B cell (primary cell): Measurements from ENCODE around the gene TNRC6A. TPM values are rescaled to one million over a fixed set of nuclear protein-coding genes. Genes with fewer than 3 reads are reported as not detected.

Source experiments
- ATAC-seq: fragments of 200-7000 bp; cut with Tn5 transposase; one replicate; pipeline ENCODE4 v1.10.0; 2021; ENCODE audit warnings: low read depth, mild to moderate bottlenecking, moderate number of reproducible peaks, moderate library complexity
- CTCF ChIA-PET: fragments of 350-600 bp; sonication (Branson Sonifier 250); formaldehyde crosslinking; loops from one replicate; lab custom pipeline; 2021; ENCODE audit warnings: antibody characterized with exemption, inconsistent platforms; lab: Charles Lee
- POLR2A ChIA-PET: fragments of 350-600 bp; sonication (Branson Sonifier 250); formaldehyde crosslinking; loops from one replicate; lab custom pipeline; 2021; ENCODE audit warnings: antibody characterized with exemption; lab: Charles Lee
- DNase-seq: peaks from one replicate; pipeline ENCODE4 v3.0.0; 2013
- H2AFZ ChIP-seq: 2 replicates; pipeline ENCODE4 v1.6.1; 2012; ENCODE audit warnings: mild to moderate bottlenecking, low read depth, low read length; ENCODE audit not compliant: insufficient read depth, poor library complexity, severe bottlenecking
- H3K27ac ChIP-seq, 2 donors: 1 replicate in 1 of 2; 2 replicates in 1 of 2; pipeline ENCODE4 v1.5.1; 2012 to 2013; ENCODE audit warnings: low read length in 2 of 2, mild to moderate bottlenecking in 2 of 2, moderate library complexity in 1 of 2
- H3K27me3 ChIP-seq, 4 experiments: fragments of 200-600 bp in 1 of 4; sonication (generic) in 1 of 4; replicated peaks in 1 of 4; 1 replicate in 2 of 4; 2 replicates in 2 of 4; pipeline versions ENCODE4 v1.6.1 to v1.7.0; 2013 to 2016; ENCODE audit warnings: low read length in 3 of 4, mild to moderate bottlenecking in 2 of 4, mixed read lengths in 1 of 4, moderate library complexity in 1 of 4; ENCODE audit not compliant: insufficient read depth in 4 of 4, control insufficient read depth in 3 of 4; ENCODE audit errors: control extremely low read depth in 1 of 4
- H3K36me3 ChIP-seq, 2 experiments: replicated peaks in 1 of 2; 1 replicate in 1 of 2; 2 replicates in 1 of 2; pipeline versions ENCODE4 v1.6.1 to v1.7.1; 2013; ENCODE audit warnings: low read length in 1 of 2; ENCODE audit not compliant: insufficient read depth in 2 of 2, control insufficient read depth in 1 of 2; ENCODE audit errors: control extremely low read depth in 1 of 2, extremely low read depth in 1 of 2
- H3K4me1 ChIP-seq, 2 donors: fragments of 200-600 bp in 1 of 2; sonication (generic) in 1 of 2; 1 replicate in 1 of 2; 2 replicates in 1 of 2; pipeline versions ENCODE4 v1.5.1 to v1.6.1; 2013 to 2017; ENCODE audit warnings: low read length in 2 of 2; ENCODE audit not compliant: control insufficient read depth in 2 of 2, insufficient read depth in 2 of 2
- H3K4me2 ChIP-seq: replicated peaks from 2 replicates; pipeline ENCODE3; 2012; ENCODE audit warnings: mild to moderate bottlenecking, low read depth, low read length; ENCODE audit not compliant: poor library complexity, severe bottlenecking
- H3K4me3 ChIP-seq, 5 experiments: fragments of 200-600 bp in 1 of 5; sonication (generic) in 1 of 5; 1 replicate in 3 of 5; 2 replicates in 2 of 5; pipeline versions ENCODE4 v1.5.1 to v1.7.0; 2011 to 2016; ENCODE audit warnings: low read length in 4 of 5, mild to moderate bottlenecking in 4 of 5, low read depth in 2 of 5, control low read depth in 1 of 5, moderate library complexity in 1 of 5; ENCODE audit not compliant: insufficient read depth in 1 of 5; ENCODE audit errors: control extremely low read depth in 1 of 5, extremely low read depth in 1 of 5
- H3K79me2 ChIP-seq: fragments of 200-600 bp; sonication (generic); one replicate; pipeline ENCODE4 v1.6.0; 2016; ENCODE audit warnings: low read length; ENCODE audit not compliant: control insufficient read depth, insufficient read depth
- H3K9ac ChIP-seq: fragments of 200-600 bp; sonication (generic); 2 replicates; pipeline ENCODE4 v1.6.1; 2017; ENCODE audit warnings: mild to moderate bottlenecking, low read length, moderate library complexity
- H3K9me3 ChIP-seq, 3 donors: one replicate each; pipeline versions ENCODE4 v1.6.1 to v1.7.1; 2013; ENCODE audit warnings: low read length in 2 of 3; ENCODE audit not compliant: control insufficient read depth in 2 of 3, insufficient read depth in 1 of 3; ENCODE audit errors: control extremely low read depth in 1 of 3
- H4K20me1 ChIP-seq: 2 replicates; pipeline ENCODE4 v1.6.0; 2012; ENCODE audit warnings: mild to moderate bottlenecking, low read length; ENCODE audit not compliant: insufficient read depth, control insufficient read depth, poor library complexity, severe bottlenecking
- H3K27ac Mint-ChIP-seq: one replicate; pipeline ENCODE4 v1.8.0; 2021; ENCODE audit warnings: mixed read lengths
- H3K27me3 Mint-ChIP-seq: one replicate; pipeline ENCODE4 v1.8.0; 2021; ENCODE audit warnings: mixed read lengths
- H3K4me1 Mint-ChIP-seq: one replicate; pipeline ENCODE4 v1.8.0; 2021; ENCODE audit warnings: mixed read lengths
- H3K4me3 Mint-ChIP-seq: one replicate; pipeline ENCODE4 v1.8.0; 2021; ENCODE audit warnings: mixed read lengths
- H3K9me3 Mint-ChIP-seq: one replicate; pipeline ENCODE4 v1.8.0; 2022; ENCODE audit warnings: mixed read lengths; ENCODE audit not compliant: insufficient read depth
- CTCF ChIP-seq: fragments of 200-600 bp; IDR thresholded peaks from one replicate; pipeline ENCODE4 v1.8.0; 2022; ENCODE audit warnings: antibody characterized with exemption, mild to moderate bottlenecking
- EZH2 ChIP-seq: IDR thresholded peaks from 2 replicates; pipeline ENCODE4 v1.6.1; 2012; ENCODE audit warnings: borderline replicate concordance, low read depth, mild to moderate bottlenecking, moderate library complexity, low read length; ENCODE audit not compliant: insufficient read depth, poor library complexity, severe bottlenecking
- WGBS: methylation state at CpG from one replicate; pipeline ENCODE4 v1.1.5; 2013; ENCODE audit warnings: missing lambda C conversion rate; ENCODE audit not compliant: insufficient coverage; 5-methylcytosine and 5-hydroxymethylcytosine counted together
- intact Hi-C: fragments of 100-400 bp; cut with micrococcal nuclease; formaldehyde crosslinking; loops from one replicate; pipeline ENCODE4 v1.10.0; 2022
- polyA plus RNA-seq: library from polyadenylated mRNA; depleted of rRNA; stranded (reverse); fragments of >200 nt; gene quantifications from 2 replicates; pipeline ENCODE4 v1.2.3, GENCODE V29; 2012
- total RNA-seq, 2 donors: library from RNA; stranded (reverse); fragments of 120-200 nt in 1 of 2; gene quantifications; 1 replicate in 1 of 2; 2 replicates in 1 of 2; pipeline versions ENCODE4 v1.2.3 to v1.2.4, GENCODE V29; 2013 to 2022

TNRC6A gene
- total and polyA plus RNA-seq, 2 donors (not counting 1 experiment from before 2014, with no cell fraction given) = 79.3 to 104 TPM

- Histone ChIP-seq H3K36me3 (peaks cover 19 to 38% of the 10 kb centered on the region in 2 experiments), H4K20me1 (peaks cover 21% of the 10 kb centered on the region), H3K4me2 (no peak overlapping the region), H3K27me3 (no peaks in the 10 kb centered on the region), H3K9me3 (no peaks in the 10 kb centered on the region), H3K79me2 (peaks cover 28% of the 10 kb centered on the region), H3K27ac (no peak overlapping the region), H3K4me1 (no peaks in the 10 kb centered on the region), H2AFZ (no peak overlapping the region), H3K4me3 (no peak overlapping the region), H3K9ac (no peak overlapping the region)
- CTCF ChIA-PET = no interaction called here
- intact Hi-C loops = no loop called here
- Mint-ChIP-seq H3K27ac (no peak overlapping the region), H3K4me1 (peaks cover 5% of the 10 kb centered on the region), H3K9me3 (no peaks in the 10 kb centered on the region), H3K27me3 (no peaks in the 10 kb centered on the region), H3K4me3 (no peak overlapping the region)
- WGBS = 100% methylated on average over 1 of the region's 6 CpGs
- TF ChIP-seq CTCF (no peak), EZH2 (no peak)
- POLR2A ChIA-PET = no interaction called here
- ATAC-seq = no peak
- DNase-seq = no peak
Measured at GRCh38 chr16:24761526-24761925, 32.1 kb downstream of the TNRC6A start.

GRCh38 chr16:24764916-24765315 is 35.5 kb downstream of the TNRC6A start:
- no peaks in the 10 kb centered on the region for H3K27me3 ChIP-seq
- ChIA-PET POLR2A (no interaction called here), CTCF (no interaction called here)
- Mint-ChIP-seq H3K4me1 (peaks cover 8% of the 10 kb centered on the region), H3K4me3 (no peak overlapping the region), H3K27ac (peak overlapping the region; percentile 7), H3K9me3 (no peaks in the 10 kb centered on the region), H3K27me3 (no peaks in the 10 kb centered on the region)
- DNase-seq (no peak), ATAC-seq (no peak)
- no peaks in the 10 kb centered on the region for H3K4me1 ChIP-seq
- H3K27ac ChIP-seq = no peak overlapping the region
- peaks cover 12% of the 10 kb centered on the region for H4K20me1 ChIP-seq
- intact Hi-C loops = no loop called here
- no CpG with 5 or more reads among the region's 2 CpGs for WGBS
- no peak overlapping the region for H3K4me2 ChIP-seq
- peaks cover 15 to 22% of the 10 kb centered on the region in 2 experiments for H3K36me3 ChIP-seq
- no peak for TF ChIP-seq CTCF
- no peak for TF ChIP-seq EZH2
- no peak overlapping the region for H3K9ac ChIP-seq
- no peak overlapping the region for H2AFZ ChIP-seq
- H3K79me2 ChIP-seq = peaks cover 12% of the 10 kb centered on the region
- H3K4me3 ChIP-seq = no peak overlapping the region
- no peaks in the 10 kb centered on the region for H3K9me3 ChIP-seq
